H9 (cell line): Measurements from ENCODE around the gene SLC24A3. TPM values are rescaled to one million over a fixed set of nuclear protein-coding genes. Genes with fewer than 3 reads are reported as not detected.

Source experiments
- DNase-seq: peaks from one replicate; pipeline ENCODE4 v3.0.0-alpha.2; 2017
- H2AFZ ChIP-seq: one replicate; pipeline ENCODE4 v1.6.1; 2013; ENCODE audit warnings: mild to moderate bottlenecking, low read length, control low read depth, moderate library complexity
- H2AK5ac ChIP-seq: 2 replicates; pipeline ENCODE4 v1.6.1; 2013; ENCODE audit warnings: low read length, control low read depth, mixed read lengths; ENCODE audit not compliant: insufficient read length
- H2BK120ac ChIP-seq: one replicate; pipeline ENCODE4 v1.6.1; 2013; ENCODE audit warnings: low read depth, mild to moderate bottlenecking, low read length, control low read depth, inconsistent platforms; ENCODE audit not compliant: poor library complexity, severe bottlenecking
- H2BK12ac ChIP-seq: 2 replicates; pipeline ENCODE4 v1.6.1; 2013; ENCODE audit warnings: low read length, control low read depth, mixed read lengths, low read depth; ENCODE audit not compliant: insufficient read length
- H2BK15ac ChIP-seq: 2 replicates; pipeline ENCODE4 v1.6.1; 2013; ENCODE audit warnings: low read depth, low read length, control low read depth
- H2BK20ac ChIP-seq: one replicate; pipeline ENCODE4 v1.6.1; 2013; ENCODE audit warnings: low read depth, mild to moderate bottlenecking, low read length, control low read depth, inconsistent platforms; ENCODE audit not compliant: poor library complexity, severe bottlenecking
- H2BK5ac ChIP-seq: 2 replicates; pipeline ENCODE4 v1.6.1; 2013; ENCODE audit warnings: low read length, control low read depth, mixed read lengths; ENCODE audit not compliant: insufficient read length
- H3K14ac ChIP-seq: 2 replicates; pipeline ENCODE4 v1.6.1; 2013; ENCODE audit warnings: low read length, control low read depth; ENCODE audit not compliant: insufficient read depth
- H3K18ac ChIP-seq: 2 replicates; pipeline ENCODE4 v1.6.1; 2013; ENCODE audit warnings: low read depth, mild to moderate bottlenecking, mixed read lengths, low read length, control low read depth; ENCODE audit not compliant: insufficient read length
- H3K23ac ChIP-seq: 2 replicates; pipeline ENCODE4 v1.6.1; 2013; ENCODE audit warnings: low read length, control low read depth, mixed read lengths, low read depth; ENCODE audit not compliant: insufficient read length
- H3K23me2 ChIP-seq: 2 replicates; pipeline ENCODE4 v1.6.1; 2013; ENCODE audit warnings: low read depth, mild to moderate bottlenecking, mixed read lengths, low read length, control low read depth; ENCODE audit not compliant: insufficient read length, poor library complexity, severe bottlenecking
- H3K27ac ChIP-seq: 2 replicates; pipeline ENCODE4 v1.5.1; 2013; ENCODE audit warnings: low read length, control low read depth, mixed read lengths, low read depth; ENCODE audit not compliant: insufficient read length
- H3K27me3 ChIP-seq: 2 replicates; pipeline ENCODE4 v1.6.1; 2013; ENCODE audit warnings: low read length, control low read depth, inconsistent platforms; ENCODE audit not compliant: insufficient read depth
- H3K4ac ChIP-seq: 2 replicates; pipeline ENCODE4 v1.6.1; 2013; ENCODE audit warnings: low read depth, mild to moderate bottlenecking, control low read depth, inconsistent platforms, low read length, moderate library complexity
- H3K4me1 ChIP-seq: 2 replicates; pipeline ENCODE4 v1.6.1; 2013; ENCODE audit warnings: low read length, control low read depth, inconsistent platforms; ENCODE audit not compliant: insufficient read depth
- H3K4me2 ChIP-seq: 2 replicates; pipeline ENCODE4 v1.6.1; 2013; ENCODE audit warnings: low read length, control low read depth, mixed read lengths; ENCODE audit not compliant: insufficient read length, insufficient read depth
- H3K56ac ChIP-seq: 2 replicates; pipeline ENCODE4 v1.6.1; 2013; ENCODE audit warnings: low read depth, mild to moderate bottlenecking, mixed read lengths, low read length, control low read depth; ENCODE audit not compliant: insufficient read length
- H3K79me1 ChIP-seq: 2 replicates; pipeline ENCODE4 v1.6.1; 2013; ENCODE audit warnings: low read depth, mild to moderate bottlenecking, moderate library complexity, low read length, control low read depth, inconsistent platforms; ENCODE audit not compliant: insufficient read depth, poor library complexity, severe bottlenecking
- H3K79me2 ChIP-seq: 2 replicates; pipeline ENCODE4 v1.6.1; 2013; ENCODE audit warnings: low read length, control low read depth, inconsistent platforms; ENCODE audit not compliant: insufficient read depth
- H3K9ac ChIP-seq: 2 replicates; pipeline ENCODE4 v1.6.1; 2013; ENCODE audit warnings: low read length, control low read depth, mixed read lengths; ENCODE audit not compliant: insufficient read length; ENCODE audit errors: extremely low read depth
- H3K9me3 ChIP-seq: one replicate; pipeline ENCODE4 v1.6.1; 2013; ENCODE audit warnings: low read depth, low read length, inconsistent platforms; ENCODE audit not compliant: control insufficient read depth
- H3T11ph ChIP-seq: one replicate; pipeline ENCODE4 v1.6.1; 2013; ENCODE audit warnings: mild to moderate bottlenecking, low read length, control low read depth, inconsistent platforms
- H4K20me1 ChIP-seq: one replicate; pipeline ENCODE4 v1.6.1; 2013; ENCODE audit not compliant: control insufficient read depth, insufficient read length, insufficient read depth
- H4K5ac ChIP-seq: 2 replicates; pipeline ENCODE4 v1.6.1; 2013; ENCODE audit warnings: low read depth, mild to moderate bottlenecking, mixed read lengths, low read length, control low read depth; ENCODE audit not compliant: insufficient read length
- H4K8ac ChIP-seq: replicated peaks from 2 replicates; pipeline ENCODE4 v1.6.1; 2013; ENCODE audit warnings: low read length, control low read depth, mixed read lengths, low read depth; ENCODE audit not compliant: insufficient read length
- H4K91ac ChIP-seq: 2 replicates; pipeline ENCODE4 v1.6.1; 2013; ENCODE audit warnings: low read depth, mild to moderate bottlenecking, moderate library complexity, mixed read lengths, low read length, control low read depth; ENCODE audit not compliant: insufficient read length
- H3K27ac Mint-ChIP-seq, 3 experiments: 2 replicates in 2 of 3; 3 replicates in 1 of 3; pipeline ENCODE4 v1.8.0; 2020 to 2021; ENCODE audit warnings: mixed read lengths in 3 of 3, mild to moderate bottlenecking in 1 of 3, moderate library complexity in 1 of 3
- H3K27me3 Mint-ChIP-seq: 2 replicates; pipeline ENCODE4 v1.8.0; 2021; ENCODE audit warnings: low read depth, mild to moderate bottlenecking, moderate library complexity, mixed read lengths
- H3K36me3 Mint-ChIP-seq, 3 experiments: 2 replicates in 2 of 3; 3 replicates in 1 of 3; pipeline ENCODE4 v1.8.0; 2020 to 2021; ENCODE audit warnings: low read depth in 3 of 3, mixed read lengths in 3 of 3; ENCODE audit not compliant: insufficient read depth in 1 of 3
- H3K4me1 Mint-ChIP-seq, 2 experiments: 2 replicates each; pipeline ENCODE4 v1.8.0; 2020; ENCODE audit warnings: mixed read lengths in 2 of 2
- H3K4me3 Mint-ChIP-seq, 2 experiments: 2 replicates in 1 of 2; 3 replicates in 1 of 2; pipeline ENCODE4 v1.8.0; 2020 to 2021; ENCODE audit warnings: mild to moderate bottlenecking in 2 of 2, mixed read lengths in 2 of 2, moderate library complexity in 1 of 2
- H3K9me3 Mint-ChIP-seq, 2 experiments: 2 replicates in 1 of 2; 3 replicates in 1 of 2; pipeline ENCODE4 v1.8.0; 2020; ENCODE audit warnings: mild to moderate bottlenecking in 2 of 2, mixed read lengths in 2 of 2, moderate library complexity in 1 of 2
- WGBS: extraction: QIAGEN DNeasy Blood & Tissue Kit; methylation state at CpG from one replicate; pipeline ENCODE4 v1.1.7; 2013; ENCODE audit warnings: missing lambda C conversion rate, low lambda C conversion rate, mixed read lengths; ENCODE audit not compliant: insufficient read length; ENCODE audit errors: extremely low coverage; 5-methylcytosine and 5-hydroxymethylcytosine counted together
- total RNA-seq: library from RNA; stranded (reverse); gene quantifications from 2 replicates; pipeline ENCODE4 v1.2.1, GENCODE V29; 2021
- TF ChIP-seq, protein P1 (sequence below): fragments of 200-600 bp; sonication (generic); conservative IDR thresholded peaks from 3 replicates; pipeline ENCODE4 v1.8.0; 2021; ENCODE audit warnings: antibody characterized with exemption, mild to moderate bottlenecking

SLC24A3 gene
- total RNA-seq, 1 experiment from 2014 or later = 0.83 TPM

DNA sequence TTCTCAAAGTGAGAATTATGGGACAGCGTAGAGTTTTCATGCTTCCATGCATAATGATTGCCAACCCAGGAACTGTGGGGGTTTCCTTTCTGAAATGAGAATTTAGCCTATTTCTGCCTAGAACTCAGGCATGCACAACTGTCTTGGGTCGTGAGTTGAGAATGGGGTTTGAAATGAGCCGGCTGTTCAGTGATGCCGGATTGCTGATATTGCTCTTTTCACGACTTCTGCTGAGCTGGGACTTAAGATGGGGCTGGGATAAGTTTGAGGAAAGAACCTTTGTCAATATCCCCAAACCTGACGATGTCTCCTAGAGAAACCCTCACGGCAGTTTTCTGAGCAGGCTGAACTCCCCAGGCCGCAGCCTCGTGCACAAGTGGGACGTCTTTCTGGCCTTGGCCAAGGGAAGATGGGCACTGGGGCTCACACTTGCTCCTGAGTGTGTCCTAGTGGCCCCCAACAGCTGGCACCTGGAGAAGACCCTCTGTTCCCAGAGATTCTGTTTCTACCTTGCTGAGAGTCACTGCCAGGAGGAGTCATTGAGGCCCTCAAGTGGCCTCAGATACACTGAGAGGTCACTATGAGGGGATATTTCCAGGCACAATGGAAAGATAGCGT lies 511.5 kb downstream of the SLC24A3 start:
- Mint-ChIP-seq H3K9me3 (no peaks in the 10 kb centered on the region), H3K27me3 (peaks cover 5% of the 10 kb centered on the region), H3K36me3 (no peaks in the 10 kb centered on the region; a peak in 1 of 7 replicates), H3K4me3 (no peak overlapping the region), H3K4me1 (no peaks in the 10 kb centered on the region), H3K27ac (no peak overlapping the region; a peak in 1 of 7 replicates)
- H2BK12ac ChIP-seq = no peak overlapping the region
- no peak overlapping the region for H4K5ac ChIP-seq
- no peak overlapping the region for H2BK120ac ChIP-seq
- no CpG with 5 or more reads among the region's 11 CpGs for WGBS
- H3K79me2 ChIP-seq = no peaks in the 10 kb centered on the region
- TF ChIP-seq, protein P1, sequence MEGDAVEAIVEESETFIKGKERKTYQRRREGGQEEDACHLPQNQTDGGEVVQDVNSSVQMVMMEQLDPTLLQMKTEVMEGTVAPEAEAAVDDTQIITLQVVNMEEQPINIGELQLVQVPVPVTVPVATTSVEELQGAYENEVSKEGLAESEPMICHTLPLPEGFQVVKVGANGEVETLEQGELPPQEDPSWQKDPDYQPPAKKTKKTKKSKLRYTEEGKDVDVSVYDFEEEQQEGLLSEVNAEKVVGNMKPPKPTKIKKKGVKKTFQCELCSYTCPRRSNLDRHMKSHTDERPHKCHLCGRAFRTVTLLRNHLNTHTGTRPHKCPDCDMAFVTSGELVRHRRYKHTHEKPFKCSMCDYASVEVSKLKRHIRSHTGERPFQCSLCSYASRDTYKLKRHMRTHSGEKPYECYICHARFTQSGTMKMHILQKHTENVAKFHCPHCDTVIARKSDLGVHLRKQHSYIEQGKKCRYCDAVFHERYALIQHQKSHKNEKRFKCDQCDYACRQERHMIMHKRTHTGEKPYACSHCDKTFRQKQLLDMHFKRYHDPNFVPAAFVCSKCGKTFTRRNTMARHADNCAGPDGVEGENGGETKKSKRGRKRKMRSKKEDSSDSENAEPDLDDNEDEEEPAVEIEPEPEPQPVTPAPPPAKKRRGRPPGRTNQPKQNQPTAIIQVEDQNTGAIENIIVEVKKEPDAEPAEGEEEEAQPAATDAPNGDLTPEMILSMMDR = no peak
- H4K20me1 ChIP-seq = no peaks in the 10 kb centered on the region
- H3K79me1 ChIP-seq = no peaks in the 10 kb centered on the region
- no peaks in the 10 kb centered on the region for H3K27me3 ChIP-seq
- no peak overlapping the region for H3K4ac ChIP-seq
- no peaks in the 10 kb centered on the region for H3K23me2 ChIP-seq
- H2BK20ac ChIP-seq = no peak overlapping the region
- H3K18ac ChIP-seq = no peak overlapping the region
- no peak overlapping the region for H3K14ac ChIP-seq
- H3K23ac ChIP-seq = no peak overlapping the region
- no peak overlapping the region for H3T11ph ChIP-seq
- no peak overlapping the region for H2BK15ac ChIP-seq
- H3K9ac ChIP-seq = no peak overlapping the region
- no peaks in the 10 kb centered on the region for H3K4me1 ChIP-seq
- H2AK5ac ChIP-seq = no peak overlapping the region
- H2AFZ ChIP-seq = no peak overlapping the region
- no peak overlapping the region for H3K4me2 ChIP-seq
- H3K56ac ChIP-seq = no peak overlapping the region
- no peak overlapping the region for H3K27ac ChIP-seq
- no peak overlapping the region for H2BK5ac ChIP-seq
- H4K8ac ChIP-seq = no peak overlapping the region
- no peaks in the 10 kb centered on the region for H3K9me3 ChIP-seq
- H4K91ac ChIP-seq = no peak overlapping the region
- DNase-seq = no peak
